HK-2 (cell line): Measurements from ENCODE around the gene ADK.
"Not testable (repeated sequence)": the region's sequence is repeated elsewhere in the genome, so short reads cannot be mapped to it uniquely, and the experiment has no call there.

Experiments used
- DNase-seq: peaks from one replicate; pipeline ENCODE4 v3.0.0-alpha.2; 2018; ENCODE audit not compliant: unreplicated experiment

ADK gene

GRCh38 chr10:74544106-74544505 lies 393.1 kb downstream of the ADK start:
- DNase-seq: no peak

- no peak for DNase-seq
Measured at GRCh38 chr10:74548676-74549075, 397.7 kb downstream of the ADK start.

GRCh38 chr10:74556072-74556705 lies 405.2 kb downstream of the ADK start:
- no peak for DNase-seq

- DNase-seq: no peak
Measured at GRCh38 chr10:74557098-74557497, 406.1 kb downstream of the ADK start.

DNA sequence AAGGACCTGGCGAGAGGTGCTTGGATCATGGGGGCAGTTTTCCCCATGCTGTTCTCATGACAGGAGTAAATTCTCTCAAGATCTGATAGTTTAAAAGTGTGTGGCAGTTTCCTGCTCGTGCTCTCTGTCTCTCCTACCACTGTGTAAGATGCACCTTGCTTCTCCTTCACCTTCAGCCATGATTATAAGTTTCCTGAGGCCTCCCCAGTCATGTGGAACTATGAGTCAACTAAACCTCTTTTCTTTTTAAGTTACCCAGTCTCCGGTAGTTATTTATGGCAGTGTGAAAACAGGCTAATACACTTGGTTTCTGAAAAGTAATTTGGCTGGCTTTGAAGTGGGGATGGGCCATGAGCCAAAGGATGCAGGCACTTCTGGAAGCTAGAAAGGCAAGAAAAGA lies 407.4 kb downstream of the ADK start:
- no peak for DNase-seq

- no peak for DNase-seq
Measured at GRCh38 chr10:74558897-74559296, 407.9 kb downstream of the ADK start.

GRCh38 chr10:74568896-74569295 lies 417.9 kb downstream of the ADK start:
- DNase-seq: not testable (repeated sequence)

GRCh38 chr10:74573497-74573896 lies 422.5 kb downstream of the ADK start:
- not testable (repeated sequence) for DNase-seq

DNA sequence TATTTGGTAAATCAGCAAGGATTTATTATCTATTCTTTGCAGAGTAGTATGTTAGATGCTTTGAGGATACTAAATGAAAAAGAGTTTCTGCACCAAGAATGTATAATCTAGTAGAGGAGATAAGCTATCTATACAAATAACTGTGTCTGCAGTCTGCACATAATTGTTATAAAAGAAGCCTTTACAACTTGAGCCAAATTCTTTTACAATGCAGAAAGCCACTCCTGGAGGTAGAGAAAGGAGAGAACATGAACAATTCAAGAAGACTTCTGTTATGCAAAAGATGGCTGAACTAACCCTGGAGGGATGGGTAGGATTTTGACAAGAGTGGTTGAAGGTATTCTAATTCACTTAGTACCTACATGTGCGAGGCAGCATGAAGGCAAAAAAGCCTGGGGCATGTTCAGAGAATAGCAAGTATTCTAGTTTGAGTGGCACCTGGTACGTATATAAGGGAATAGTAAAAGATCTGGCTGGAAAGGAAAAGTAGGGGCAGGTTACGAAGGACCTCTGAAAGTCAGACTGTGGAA lies 424.2 kb downstream of the ADK start:
- DNase-seq: no peak

DNA sequence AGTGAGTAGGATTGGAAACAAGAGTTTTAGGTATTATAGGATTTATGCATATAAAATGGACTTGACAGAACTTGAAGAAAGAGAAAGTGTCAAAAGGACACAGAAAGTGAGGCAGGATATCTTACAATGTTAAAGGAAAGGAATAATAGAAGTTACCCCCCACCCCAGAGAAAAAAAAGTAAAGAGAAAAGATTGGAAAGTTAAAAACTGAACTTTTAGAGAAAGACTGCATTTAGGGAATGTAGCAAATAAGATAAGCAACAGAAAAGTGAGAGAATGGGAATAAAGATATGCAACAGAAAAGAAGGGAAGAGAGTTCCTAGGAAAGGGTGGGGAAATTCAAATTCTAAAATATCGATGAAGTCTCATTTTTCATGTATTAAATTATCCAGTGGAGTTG lies 424.9 kb downstream of the ADK start:
- DNase-seq: no peak

DNA sequence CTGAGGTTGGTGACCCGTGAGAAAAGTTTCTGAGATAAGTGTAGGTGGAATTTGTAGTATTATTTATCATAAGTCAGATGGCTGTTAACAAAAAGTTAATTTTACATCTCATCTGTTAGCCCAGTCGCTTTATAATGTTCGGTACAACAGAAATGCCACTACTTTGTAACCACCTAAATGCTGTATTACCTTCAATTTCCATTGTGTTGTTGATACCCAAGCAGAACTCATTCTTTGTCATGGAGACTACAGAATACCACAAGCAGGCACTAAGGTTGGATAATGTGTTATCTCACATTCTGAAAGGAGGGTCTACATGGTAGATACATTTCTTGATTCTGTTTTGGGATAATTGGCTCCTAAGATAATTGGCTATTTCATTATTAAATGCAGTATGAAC lies 425.6 kb downstream of the ADK start:
- DNase-seq: no peak

GRCh38 chr10:74580438-74580837 lies 429.4 kb downstream of the ADK start:
- DNase-seq: not testable (repeated sequence)

- no peak for DNase-seq
Measured at GRCh38 chr10:74582566-74582965, 431.5 kb downstream of the ADK start.

- DNase-seq: no peak
Measured at GRCh38 chr10:74585231-74586087, 434.4 kb downstream of the ADK start.

GRCh38 chr10:74586088-74586585 lies 435.1 kb downstream of the ADK start:
- no peak for DNase-seq

DNA sequence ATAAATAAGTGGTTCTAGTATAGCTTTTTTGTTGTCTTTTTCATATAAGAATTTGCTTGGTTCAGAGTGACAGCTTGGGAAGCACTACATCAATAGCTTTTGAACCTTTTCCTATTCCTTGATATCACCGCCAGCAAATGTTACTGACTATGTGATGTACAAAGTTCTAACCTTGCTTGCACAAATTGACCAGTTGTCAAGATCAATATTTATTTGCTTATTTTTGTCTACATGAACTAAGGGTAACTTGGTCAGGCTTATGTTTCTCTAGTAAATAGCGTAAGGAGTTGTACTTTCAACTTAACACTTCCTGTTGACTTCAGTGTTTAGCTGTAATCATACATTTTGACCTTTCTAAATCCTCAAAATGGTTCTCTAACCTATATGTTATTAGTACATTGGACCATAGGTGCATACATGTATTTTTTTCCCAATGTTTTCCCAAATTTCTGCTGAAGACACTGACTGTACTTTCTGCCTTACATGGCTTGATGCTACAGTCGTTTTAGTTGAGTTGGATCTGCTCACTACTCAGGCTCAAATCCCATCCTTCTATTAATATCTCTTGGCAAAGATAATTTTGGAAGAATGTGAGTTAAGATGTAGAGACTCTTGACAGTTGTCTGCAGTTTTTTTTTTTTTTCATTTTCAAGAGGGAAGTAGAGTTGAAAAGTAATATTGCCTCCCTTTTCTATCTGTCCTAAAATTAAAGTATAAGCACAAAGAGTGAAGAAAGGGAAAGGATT lies 436.3 kb downstream of the ADK start:
- DNase-seq: no peak

DNA sequence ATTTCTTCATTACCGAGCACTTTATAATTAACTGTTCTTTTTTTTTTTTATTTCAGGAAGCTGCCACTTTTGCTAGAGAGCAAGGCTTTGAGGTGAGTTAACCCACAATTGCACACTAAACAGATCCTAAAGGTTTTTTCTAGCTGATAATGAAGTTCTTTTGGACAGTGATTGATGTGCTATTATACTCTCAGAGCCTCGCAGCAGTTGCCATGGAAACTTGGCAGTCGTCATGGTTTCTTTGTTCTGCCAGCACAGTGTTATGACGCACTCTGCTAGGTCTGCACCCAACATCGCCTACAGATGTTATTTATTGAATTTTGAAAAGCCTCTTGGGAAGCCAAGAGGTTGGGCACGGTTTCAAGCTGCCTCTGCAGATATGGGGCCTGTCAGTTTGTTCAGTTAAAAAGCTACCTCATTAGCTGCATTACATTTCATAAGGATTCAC lies 438.2 kb downstream of the ADK start:
- DNase-seq: no peak

DNA sequence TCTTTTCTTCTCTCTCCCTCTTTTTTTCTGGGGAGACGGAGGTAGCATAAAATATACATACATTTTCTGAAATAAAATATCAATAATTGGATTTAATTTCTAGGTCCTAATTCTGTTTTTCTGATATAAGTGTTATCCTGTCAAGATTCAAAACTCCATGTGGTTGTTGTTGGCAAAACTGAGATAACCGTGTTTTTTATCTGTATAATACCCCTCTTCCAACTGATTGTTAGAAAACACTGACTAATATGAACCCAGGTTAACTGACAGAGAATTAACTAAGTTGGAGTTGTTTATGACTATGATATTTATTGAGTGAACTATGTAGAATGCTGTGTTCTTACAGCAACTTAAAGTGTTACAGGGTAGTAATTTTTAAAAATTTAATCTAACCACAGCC lies 438.8 kb downstream of the ADK start:
- no peak for DNase-seq

GRCh38 chr10:74593470-74593869 lies 442.4 kb downstream of the ADK start:
- no peak for DNase-seq

DNA sequence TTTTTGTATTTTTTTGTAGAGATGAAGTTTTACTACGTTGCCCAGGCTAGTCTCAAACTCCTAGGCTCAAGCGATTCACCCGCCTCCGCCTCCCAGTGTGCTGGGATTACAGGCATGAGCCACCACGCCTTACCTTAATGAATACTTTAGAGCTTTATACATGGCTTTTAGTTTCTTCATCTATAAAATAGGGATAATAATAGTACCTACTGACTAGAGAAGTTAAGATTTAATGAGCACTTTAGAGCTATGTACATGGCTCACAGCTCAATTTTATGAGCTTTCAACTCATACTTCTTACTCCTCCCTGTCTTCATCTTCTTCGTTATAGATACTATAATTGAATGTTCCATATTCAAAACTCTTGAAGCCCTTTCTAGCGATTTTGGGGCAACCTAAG lies 445.7 kb downstream of the ADK start:
- no peak for DNase-seq

GRCh38 chr10:74598891-74599566 lies 448.0 kb downstream of the ADK start:
- no peak for DNase-seq

DNA sequence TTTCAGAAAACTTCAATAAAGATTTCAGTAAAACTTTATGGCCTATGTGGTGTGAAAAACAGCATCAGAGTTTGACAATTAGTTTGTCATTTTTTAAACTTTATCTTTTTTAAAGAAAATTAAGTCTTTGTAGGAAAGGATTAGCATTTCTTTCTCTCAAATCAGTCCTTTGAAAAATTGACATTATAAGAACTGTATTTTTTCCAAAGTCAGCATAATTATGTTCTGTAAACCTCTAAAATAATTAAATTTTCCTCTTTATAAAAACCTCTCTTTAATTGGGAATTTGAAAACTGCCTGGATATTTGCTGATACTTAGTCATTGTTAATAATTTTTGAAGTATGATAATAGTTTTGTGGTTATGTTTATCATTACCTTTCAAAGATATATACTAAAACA lies 448.7 kb downstream of the ADK start:
- no peak for DNase-seq
